OCI-LY7 (cell line): ENCODE results near the gene CBFA2T2. TPM values are rescaled to one million over a fixed set of nuclear protein-coding genes. Genes with fewer than 3 reads are reported as not detected.
"Not testable (repeated sequence)": the region's sequence is repeated elsewhere in the genome, so short reads cannot be mapped to it uniquely, and the experiment has no call there.

Experiments used
- BruUV-seq: library from RNA; stranded (reverse); fragments of 400-500 nt; replicated peaks from 2 replicates; lab custom pipeline; 2021; lab: Mats Ljungman, UMichigan
- CTCF ChIA-PET: fragments of 300-600 bp; sonication (Branson Sonifier 250); formaldehyde crosslinking; loops from one replicate; lab custom pipeline; 2022; ENCODE audit warnings: antibody characterized with exemption; ENCODE audit not compliant: unreplicated experiment; lab: Charles Lee
- POLR2A ChIA-PET: fragments of 300-600 bp; sonication (Branson Sonifier 250); formaldehyde crosslinking; loops from one replicate; lab custom pipeline; 2022; ENCODE audit warnings: antibody characterized with exemption; lab: Charles Lee
- DNase-seq: peaks from one replicate; pipeline ENCODE4 v3.0.0-alpha.2; 2015; ENCODE audit warnings: low spot score
- H2AFZ ChIP-seq: fragments of 200-600 bp; sonication (generic), shearing (Covaris generic); 2 replicates; pipeline ENCODE4 v1.6.1; 2014; ENCODE audit warnings: mild to moderate bottlenecking, antibody characterized with exemption, low read length, moderate library complexity
- H3K27ac ChIP-seq: fragments of 200-600 bp; sonication (generic); 2 replicates; pipeline ENCODE4 v1.5.1; 2014; ENCODE audit warnings: mixed run types, low read depth, mild to moderate bottlenecking, moderate library complexity, low read length, inconsistent platforms; ENCODE audit not compliant: poor library complexity, severe bottlenecking
- H3K36me3 ChIP-seq: fragments of 200-600 bp; sonication (generic); 2 replicates; pipeline ENCODE4 v1.6.1; 2014; ENCODE audit warnings: mild to moderate bottlenecking, antibody characterized with exemption, low read length, moderate library complexity, mixed read lengths; ENCODE audit not compliant: insufficient read depth
- H3K4me1 ChIP-seq: fragments of 200-600 bp; sonication (generic); 2 replicates; pipeline ENCODE4 v1.5.1; 2014; ENCODE audit warnings: mild to moderate bottlenecking, low read length; ENCODE audit not compliant: insufficient read depth, poor library complexity, severe bottlenecking
- H3K4me2 ChIP-seq: fragments of 200-600 bp; sonication (generic); 2 replicates; pipeline ENCODE4 v1.6.1; 2014; ENCODE audit warnings: mild to moderate bottlenecking, low read length
- H3K4me3 ChIP-seq: fragments of 200-600 bp; sonication (generic); 2 replicates; pipeline ENCODE4 v1.5.1; 2014; ENCODE audit warnings: mild to moderate bottlenecking, low read depth, low read length; ENCODE audit not compliant: poor library complexity, severe bottlenecking
- H3K79me2 ChIP-seq: fragments of 200-600 bp; sonication (generic); 2 replicates; pipeline ENCODE4 v1.6.1; 2016; ENCODE audit warnings: low read depth, mild to moderate bottlenecking, low read length, moderate library complexity, mixed read lengths; ENCODE audit not compliant: insufficient read depth
- H3K9me2 ChIP-seq: fragments of 200-600 bp; sonication (generic); 2 replicates; pipeline ENCODE4 v1.6.1; 2016; ENCODE audit warnings: mild to moderate bottlenecking, low read length, mixed read lengths; ENCODE audit not compliant: insufficient read depth
- H3K9me3 ChIP-seq: fragments of 200-600 bp; sonication (generic); 2 replicates; pipeline ENCODE4 v1.6.1; 2014; ENCODE audit warnings: mild to moderate bottlenecking, mixed run types, low read length, mixed read lengths
- H4K20me1 ChIP-seq: fragments of 200-600 bp; sonication (generic); 2 replicates; pipeline ENCODE4 v1.6.1; 2014; ENCODE audit warnings: mild to moderate bottlenecking, antibody characterized with exemption, low read length, moderate library complexity, mixed read lengths; ENCODE audit not compliant: insufficient read depth
- CTCF ChIP-seq: fragments of 200-600 bp; sonication (generic); conservative IDR thresholded peaks from 2 replicates; pipeline ENCODE4 v1.5.1; 2014; ENCODE audit warnings: mild to moderate bottlenecking, antibody characterized with exemption, low read length, moderate library complexity, mixed read lengths
- EZH2phosphoT487 ChIP-seq: fragments of 200-600 bp; sonication (generic); IDR thresholded peaks from 2 replicates; pipeline ENCODE4 v1.6.1; 2018; ENCODE audit warnings: low read depth, borderline replicate concordance, mild to moderate bottlenecking, mixed run types, antibody characterized with exemption, low read length, moderate library complexity, mixed read lengths
- intact Hi-C: fragments of 100-400 bp; cut with micrococcal nuclease; formaldehyde crosslinking; loops from one replicate; pipeline ENCODE4 v1.10.0; 2022; ENCODE audit not compliant: unreplicated experiment
- total RNA-seq, 2 experiments: library from RNA; depleted of rRNA in 1 of 2; stranded (reverse); fragments of >200 nt in 1 of 2; shearing (Covaris generic) in 1 of 2; gene quantifications; 2 replicates each; pipeline ENCODE4 v1.2.3, GENCODE V29; 2014 to 2022

Gene CBFA2T2
- total RNA-seq, 2 experiments from 2014 or later: 20.7 to 32.9 TPM

DNA sequence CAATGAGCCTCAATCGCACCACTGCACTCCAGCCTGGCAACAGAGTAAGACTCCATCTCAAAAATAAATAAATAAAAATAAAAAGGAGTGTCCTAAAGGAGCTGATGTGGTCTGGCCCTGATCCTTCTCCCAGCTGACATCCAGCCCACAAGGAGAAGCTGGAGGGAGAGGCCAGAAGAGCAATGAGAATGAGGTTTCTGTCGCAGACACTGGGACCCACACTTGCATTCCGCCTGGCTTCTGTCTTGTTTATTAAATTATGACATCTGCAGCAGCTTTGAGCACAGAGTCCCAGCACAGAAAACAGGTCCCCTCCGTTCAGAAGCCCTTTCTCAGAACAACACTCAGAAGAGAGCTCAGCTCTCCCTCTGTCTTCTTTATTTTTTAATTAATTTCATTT, 206.6 kb downstream of the CBFA2T2 start:
- no TSS peak for BruUV-seq
- H4K20me1 ChIP-seq: no peaks in the 10 kb centered on the region
- DNase-seq: no peak
- H3K79me2 ChIP-seq: no peaks in the 10 kb centered on the region
- ChIA-PET POLR2A (no interaction called here), CTCF (no interaction called here)
- intact Hi-C loops: no loop called here
- no peak overlapping the region for H3K4me3 ChIP-seq
- peaks cover 10% of the 10 kb centered on the region for H3K4me1 ChIP-seq
- TF ChIP-seq EZH2phosphoT487: no peak
- no peak for TF ChIP-seq CTCF
- no peaks in the 10 kb centered on the region for H3K36me3 ChIP-seq
- H2AFZ ChIP-seq: no peak overlapping the region
- no peak overlapping the region for H3K27ac ChIP-seq
- H3K9me2 ChIP-seq: no peaks in the 10 kb centered on the region
- no peak overlapping the region for H3K4me2 ChIP-seq
- H3K9me3 ChIP-seq: no peaks in the 10 kb centered on the region

GRCh38 chr20:33697129-33697528, 207.2 kb downstream of the CBFA2T2 start:
- TF ChIP-seq CTCF (no peak), EZH2phosphoT487 (no peak)
- Histone ChIP-seq H3K9me3 (no peaks in the 10 kb centered on the region), H3K4me1 (peaks cover 10% of the 10 kb centered on the region), H3K79me2 (no peaks in the 10 kb centered on the region), H4K20me1 (no peaks in the 10 kb centered on the region), H3K27ac (no peak overlapping the region), H3K4me2 (no peak overlapping the region), H3K36me3 (no peaks in the 10 kb centered on the region), H3K4me3 (no peak overlapping the region), H2AFZ (no peak overlapping the region), H3K9me2 (no peaks in the 10 kb centered on the region)
- intact Hi-C loops: no loop called here
- DNase-seq: no peak
- BruUV-seq: no TSS peak
- POLR2A ChIA-PET: no interaction called here
- CTCF ChIA-PET: no interaction called here

DNA sequence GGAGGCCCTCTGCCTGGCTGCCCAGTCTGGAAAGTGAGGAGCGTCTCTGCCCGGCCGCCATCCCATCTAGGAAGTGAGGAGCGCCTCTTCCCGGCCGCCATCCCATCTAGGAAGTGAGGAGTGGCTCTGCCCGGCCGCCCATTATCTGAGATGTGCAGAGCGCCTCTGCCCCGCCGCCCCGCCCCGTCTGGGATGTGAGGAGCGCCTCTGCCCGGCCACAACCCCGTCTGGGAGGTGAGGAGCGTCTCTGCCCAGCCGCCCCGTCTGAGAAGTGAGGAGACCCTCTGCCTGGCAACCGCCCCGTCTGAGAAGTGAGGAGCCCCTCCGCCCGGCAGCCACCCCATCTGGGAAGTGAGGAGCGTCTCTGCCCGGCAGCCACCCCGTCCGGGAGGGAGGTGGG, 209.1 kb downstream of the CBFA2T2 start:
- H3K4me1 ChIP-seq, BruUV-seq, H3K9me2 ChIP-seq, H3K4me2 ChIP-seq, H3K27ac ChIP-seq, H2AFZ ChIP-seq, H4K20me1 ChIP-seq, H3K36me3 ChIP-seq, POLR2A ChIA-PET, H3K9me3 ChIP-seq, H3K4me3 ChIP-seq, H3K79me2 ChIP-seq, intact Hi-C loops, DNase-seq, CTCF ChIA-PET: not testable (repeated sequence)

Other genes starting within 250 kb of the CBFA2T2 start
- gene BPIFB1, start 206.9 kb upstream of the CBFA2T2 start, total RNA-seq (2014; rRNA removed; shearing (Covaris generic)): not detected in 2 replicates
- not detected in 2 replicates for gene BPIFB1, start 206.9 kb upstream of the CBFA2T2 start, total RNA-seq (2022)
- gene CDK5RAP1, start 88.6 kb upstream of the CBFA2T2 start, total RNA-seq (2014; rRNA removed; shearing (Covaris generic)): 32.1 and 41.2 TPM in 2 replicates
- 45.4 and 49.4 TPM in 2 replicates for gene CDK5RAP1, start 88.6 kb upstream of the CBFA2T2 start, total RNA-seq (2022)
- gene SNTA1, start 46.3 kb upstream of the CBFA2T2 start, total RNA-seq (2014; rRNA removed; shearing (Covaris generic)): 44.8 and 46.5 TPM in 2 replicates
- gene SNTA1, start 46.3 kb upstream of the CBFA2T2 start, total RNA-seq (2022): 36.6 and 42.1 TPM in 2 replicates
- gene C20orf144, start 172.2 kb downstream of the CBFA2T2 start, total RNA-seq (2014; rRNA removed; shearing (Covaris generic)): 0.18 and 0.44 TPM in 2 replicates
- 0.31 and 0.42 TPM in 2 replicates for gene C20orf144, start 172.2 kb downstream of the CBFA2T2 start, total RNA-seq (2022)
- 7.4 and 11.7 TPM in 2 replicates for gene ACTL10, start 176.8 kb downstream of the CBFA2T2 start, total RNA-seq (2014; rRNA removed; shearing (Covaris generic))
- gene ACTL10, start 176.8 kb downstream of the CBFA2T2 start, total RNA-seq (2022): 5.1 and 5.6 TPM in 2 replicates
- 48.2 and 62.4 TPM in 2 replicates for gene NECAB3, start 184.3 kb downstream of the CBFA2T2 start, total RNA-seq (2014; rRNA removed; shearing (Covaris generic))
- 71.3 and 79.4 TPM in 2 replicates for gene NECAB3, start 184.3 kb downstream of the CBFA2T2 start, total RNA-seq (2022)
- gene E2F1, start 196.3 kb downstream of the CBFA2T2 start, total RNA-seq (2014; rRNA removed; shearing (Covaris generic)): 128 and 135 TPM in 2 replicates
- 148 and 168 TPM in 2 replicates for gene E2F1, start 196.3 kb downstream of the CBFA2T2 start, total RNA-seq (2022)
- gene PXMP4, start 230.2 kb downstream of the CBFA2T2 start, total RNA-seq (2014; rRNA removed; shearing (Covaris generic)): 3.1 and 4.2 TPM in 2 replicates
- gene PXMP4, start 230.2 kb downstream of the CBFA2T2 start, total RNA-seq (2022): 7.8 and 8.2 TPM in 2 replicates
- 3.2 and 3.4 TPM in 2 replicates for gene ZNF341, start 241.9 kb downstream of the CBFA2T2 start, total RNA-seq (2014; rRNA removed; shearing (Covaris generic))
- gene ZNF341, start 241.9 kb downstream of the CBFA2T2 start, total RNA-seq (2022): 6.8 and 7.7 TPM in 2 replicates